Mesenchymal stem cell (in vitro differentiated cells and primary cell): Measurements from ENCODE around the gene SPRING1.
A peak's percentile ranks its signal among the peaks of the same experiment; 100 is the strongest.

ENCODE experiments used
- DNase-seq: peaks from one replicate; pipeline ENCODE4 v3.0.0-alpha.2; 2013
- H2AFZ ChIP-seq: one replicate; pipeline ENCODE4 v1.6.1; 2013; ENCODE audit warnings: low read depth, mild to moderate bottlenecking, control low read depth, inconsistent platforms, low read length, moderate library complexity
- H2AK5ac ChIP-seq: 2 replicates; pipeline ENCODE4 v1.6.1; 2013; ENCODE audit warnings: low read length, moderate library complexity, mild to moderate bottlenecking, inconsistent platforms; ENCODE audit not compliant: severe bottlenecking
- H2BK120ac ChIP-seq: one replicate; pipeline ENCODE4 v1.6.1; 2013; ENCODE audit warnings: low read depth, mild to moderate bottlenecking, inconsistent platforms, low read length, moderate library complexity
- H2BK12ac ChIP-seq, 2 experiments: one replicate each; pipeline ENCODE4 v1.6.1; 2013; ENCODE audit warnings: inconsistent platforms in 2 of 2, low read length in 2 of 2, mild to moderate bottlenecking in 2 of 2, moderate library complexity in 2 of 2, control low read depth in 1 of 2
- H2BK15ac ChIP-seq: one replicate; pipeline ENCODE4 v1.6.1; 2013; ENCODE audit warnings: mild to moderate bottlenecking, low read depth, inconsistent platforms; ENCODE audit not compliant: poor library complexity, severe bottlenecking
- H2BK5ac ChIP-seq: 2 replicates; pipeline ENCODE4 v1.6.1; 2013; ENCODE audit warnings: low read depth, mild to moderate bottlenecking, low read length, control low read depth, inconsistent platforms; ENCODE audit not compliant: poor library complexity, severe bottlenecking
- H3K14ac ChIP-seq, 2 experiments: one replicate each; pipeline ENCODE4 v1.6.1; 2013; ENCODE audit warnings: inconsistent platforms in 2 of 2, low read length in 2 of 2, control low read depth in 1 of 2, mild to moderate bottlenecking in 1 of 2, moderate library complexity in 1 of 2
- H3K18ac ChIP-seq, 2 experiments: one replicate each; pipeline ENCODE4 v1.6.1; 2013; ENCODE audit warnings: inconsistent platforms in 2 of 2, low read length in 2 of 2, control low read depth in 1 of 2, low read depth in 1 of 2, mild to moderate bottlenecking in 1 of 2
- H3K23ac ChIP-seq, 2 experiments: one replicate each; pipeline ENCODE4 v1.6.1; 2013; ENCODE audit warnings: inconsistent platforms in 2 of 2, low read length in 2 of 2, mild to moderate bottlenecking in 2 of 2, moderate library complexity in 2 of 2, control low read depth in 1 of 2
- H3K27ac ChIP-seq: 2 replicates; pipeline ENCODE4 v1.5.1; 2013; ENCODE audit warnings: mild to moderate bottlenecking, moderate library complexity, low read length, control low read depth, inconsistent platforms; ENCODE audit not compliant: poor library complexity, severe bottlenecking
- H3K27me3 ChIP-seq, 2 experiments: 2 replicates each; pipeline versions ENCODE4 v1.6.1 to v1.7.0; 2013; ENCODE audit warnings: low read length in 2 of 2, mild to moderate bottlenecking in 2 of 2, moderate library complexity in 2 of 2, control low read depth in 1 of 2, inconsistent platforms in 1 of 2; ENCODE audit not compliant: control insufficient read depth in 1 of 2, insufficient read depth in 1 of 2
- H3K36me3 ChIP-seq, 2 experiments: 2 replicates each; pipeline versions ENCODE4 v1.6.1 to v1.7.0; 2013; ENCODE audit warnings: low read length in 2 of 2, control low read depth in 1 of 2, inconsistent platforms in 1 of 2, low read depth in 1 of 2, mild to moderate bottlenecking in 1 of 2; ENCODE audit not compliant: insufficient read depth in 2 of 2, control insufficient read depth in 1 of 2
- H3K4ac ChIP-seq, 2 experiments: one replicate each; pipeline ENCODE4 v1.6.1; 2013; ENCODE audit warnings: inconsistent platforms in 2 of 2, low read length in 2 of 2, mild to moderate bottlenecking in 2 of 2, moderate library complexity in 2 of 2, control low read depth in 1 of 2, low read depth in 1 of 2
- H3K4me1 ChIP-seq: 2 replicates; pipeline ENCODE4 v1.6.1; 2013; ENCODE audit warnings: low read depth, low read length, control low read depth; ENCODE audit not compliant: control insufficient read depth, insufficient read depth
- H3K4me2 ChIP-seq: 2 replicates; pipeline ENCODE4 v1.6.1; 2013; ENCODE audit warnings: low read length, mild to moderate bottlenecking, inconsistent platforms; ENCODE audit not compliant: poor library complexity, severe bottlenecking
- H3K4me3 ChIP-seq, 2 experiments: 2 replicates each; pipeline versions ENCODE4 v1.5.1 to v1.7.0; 2013; ENCODE audit warnings: low read length in 2 of 2, mild to moderate bottlenecking in 2 of 2, control low read depth in 1 of 2, low read depth in 1 of 2; ENCODE audit not compliant: insufficient read depth in 1 of 2
- H3K79me1 ChIP-seq: replicated peaks from 2 replicates; pipeline ENCODE4 v1.6.1; 2013; ENCODE audit warnings: mild to moderate bottlenecking, control low read depth, low read length, inconsistent platforms; ENCODE audit not compliant: poor library complexity, severe bottlenecking
- H3K9ac ChIP-seq: 2 replicates; pipeline ENCODE4 v1.7.0; 2013; ENCODE audit warnings: mild to moderate bottlenecking, low read length, moderate library complexity
- H3K9me3 ChIP-seq: 2 replicates; pipeline ENCODE4 v1.7.0; 2013; ENCODE audit warnings: mild to moderate bottlenecking, low read length; ENCODE audit not compliant: control insufficient read depth
- H4K8ac ChIP-seq: one replicate; pipeline ENCODE4 v1.6.1; 2013; ENCODE audit warnings: inconsistent platforms, mild to moderate bottlenecking, low read length, moderate library complexity
- H4K91ac ChIP-seq: one replicate; pipeline ENCODE4 v1.6.1; 2013; ENCODE audit warnings: mild to moderate bottlenecking, low read length, inconsistent platforms
- WGBS: methylation state at CpG from one replicate; pipeline ENCODE4 v1.1.7; 2013; ENCODE audit warnings: mixed read lengths; 5-methylcytosine and 5-hydroxymethylcytosine counted together

The SPRING1 gene

DNA sequence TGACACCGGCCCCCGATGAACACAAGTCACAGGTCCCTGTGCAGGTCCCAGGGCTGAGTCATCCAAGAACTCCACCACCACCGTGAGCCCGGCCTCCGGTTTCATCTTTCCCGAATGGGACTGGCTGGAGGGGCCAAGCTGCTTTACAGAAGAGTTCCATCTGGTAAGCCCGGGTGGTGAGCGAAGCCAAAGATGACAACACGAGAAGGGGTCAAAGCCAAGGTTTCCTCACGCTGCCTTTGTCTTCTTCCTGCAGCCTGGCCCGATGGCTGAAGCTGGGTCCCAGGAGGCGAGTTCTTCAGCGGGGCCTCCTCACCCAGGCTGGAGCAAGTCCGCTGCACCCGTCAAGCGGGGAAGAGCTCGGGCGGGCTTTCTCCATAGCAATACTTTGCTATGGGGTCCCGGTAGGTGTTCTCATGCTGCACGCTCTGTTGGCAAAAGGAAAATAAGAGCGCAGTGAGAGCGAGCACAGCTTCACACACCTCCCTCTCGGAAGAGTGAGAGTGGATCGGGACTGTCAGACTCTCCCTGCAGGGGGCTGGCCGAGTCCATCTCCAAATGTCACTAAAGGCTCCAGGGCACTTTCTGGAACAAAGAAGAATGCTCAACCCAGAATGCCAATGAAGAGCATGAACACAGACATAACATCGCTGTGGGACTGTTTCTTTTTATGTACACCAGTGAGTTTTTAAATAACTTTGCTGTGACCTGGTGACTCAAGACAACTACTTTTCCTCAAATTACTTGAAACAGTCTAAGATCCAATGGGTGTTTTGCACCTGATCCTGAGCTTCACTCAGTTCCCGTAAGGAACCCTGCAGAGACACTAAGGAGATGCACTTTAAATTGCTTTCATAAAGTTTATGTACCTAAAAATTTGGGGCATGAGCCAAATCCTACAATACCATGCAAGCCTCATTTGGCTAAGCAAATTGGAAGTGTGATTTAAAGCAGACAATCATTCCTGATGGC lies 20.1 kb downstream of the SPRING1 start:
- Histone ChIP-seq H3K9ac (peak overlapping the region; percentile 65), H2AK5ac (no peak overlapping the region), H2BK120ac (no peak overlapping the region), H2BK12ac (no peak overlapping the region), H3K23ac (no peak overlapping the region), H3K4me3 (peak overlapping the region in 1 of 2 experiments; percentile 69), H4K8ac (no peak overlapping the region), H3K79me1 (peaks cover 20% of the 10 kb centered on the region), H3K14ac (no peak overlapping the region), H3K4ac (no peak overlapping the region), H3K9me3 (no peaks in the 10 kb centered on the region), H2BK5ac (peak overlapping the region; percentile 3), H3K4me2 (peak overlapping the region; percentile 40), H3K36me3 (peaks cover 17 to 53% of the 10 kb centered on the region in 2 experiments), H3K27ac (peak overlapping the region; percentile 78), H3K27me3 (no peaks in the 10 kb centered on the region), H2BK15ac (no peak overlapping the region), H3K4me1 (peaks cover 17% of the 10 kb centered on the region), H3K18ac (no peak overlapping the region), H4K91ac (no peak overlapping the region), H2AFZ (no peak overlapping the region)
- no peak for DNase-seq
- WGBS = 94% methylated on average over 27 of the region's 27 CpGs

DNA sequence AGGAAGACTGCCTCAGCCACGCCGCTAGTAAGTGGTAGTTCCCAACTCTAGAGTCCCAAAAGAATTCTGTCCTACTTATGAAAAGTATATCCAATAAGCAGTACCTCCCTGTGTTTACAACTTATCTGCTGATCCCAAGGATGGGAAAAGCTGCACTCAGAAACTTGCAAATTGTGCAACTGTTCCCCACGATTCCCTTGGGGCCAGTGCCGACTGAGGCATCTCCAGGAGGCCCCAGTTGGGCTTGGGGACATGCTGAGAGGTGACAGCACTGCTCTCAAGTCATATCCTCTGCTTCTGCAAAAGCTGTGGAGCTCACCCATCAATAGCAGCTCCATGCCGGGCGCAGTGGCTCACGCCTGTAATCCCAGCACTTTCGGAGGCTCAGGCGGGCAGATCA lies 23.7 kb downstream of the SPRING1 start:
- no peak overlapping the region for H2AK5ac ChIP-seq
- no peak overlapping the region for H2BK120ac ChIP-seq
- H3K18ac ChIP-seq = no peak overlapping the region
- no peak overlapping the region for H2AFZ ChIP-seq
- peaks cover 4 to 11% of the 10 kb centered on the region in 2 experiments for H3K27me3 ChIP-seq
- peak; percentile 22 for DNase-seq
- no peak overlapping the region for H2BK12ac ChIP-seq
- H2BK5ac ChIP-seq = no peak overlapping the region
- peaks cover 13% of the 10 kb centered on the region for H3K4me1 ChIP-seq
- H3K79me1 ChIP-seq = peaks cover 11% of the 10 kb centered on the region
- no peak overlapping the region for H3K23ac ChIP-seq
- no peak overlapping the region for H3K4me2 ChIP-seq
- peaks cover 14 to 28% of the 10 kb centered on the region in 2 experiments for H3K36me3 ChIP-seq
- no peak overlapping the region for H3K4me3 ChIP-seq
- H3K9ac ChIP-seq = no peak overlapping the region
- H3K14ac ChIP-seq = no peak overlapping the region
- H2BK15ac ChIP-seq = no peak overlapping the region
- H4K8ac ChIP-seq = no peak overlapping the region
- no peak overlapping the region for H3K27ac ChIP-seq
- no peak overlapping the region for H4K91ac ChIP-seq
- no peak overlapping the region for H3K4ac ChIP-seq
- H3K9me3 ChIP-seq = no peaks in the 10 kb centered on the region
- 91% methylated on average over 9 of the region's 9 CpGs for WGBS

- H3K4me2 ChIP-seq = no peak overlapping the region
- no peak overlapping the region for H3K23ac ChIP-seq
- no peaks in the 10 kb centered on the region for H3K9me3 ChIP-seq
- H3K4me1 ChIP-seq = peaks cover 16% of the 10 kb centered on the region
- H2BK5ac ChIP-seq = no peak overlapping the region
- H3K9ac ChIP-seq = no peak overlapping the region
- 100% methylated on average over 2 of the region's 2 CpGs for WGBS
- peaks cover 6 to 18% of the 10 kb centered on the region in 2 experiments for H3K27me3 ChIP-seq
- no peak overlapping the region for H3K4ac ChIP-seq
- DNase-seq = no peak
- no peak overlapping the region for H4K91ac ChIP-seq
- H3K4me3 ChIP-seq = no peak overlapping the region
- peaks cover 11% of the 10 kb centered on the region for H3K79me1 ChIP-seq
- H3K18ac ChIP-seq = no peak overlapping the region
- H2BK15ac ChIP-seq = no peak overlapping the region
- no peak overlapping the region for H2AFZ ChIP-seq
- no peak overlapping the region for H4K8ac ChIP-seq
- H2BK12ac ChIP-seq = no peak overlapping the region
- H3K27ac ChIP-seq = no peak overlapping the region
- H2BK120ac ChIP-seq = no peak overlapping the region
- H3K14ac ChIP-seq = no peak overlapping the region
- H3K36me3 ChIP-seq = peaks cover 14 to 28% of the 10 kb centered on the region in 2 experiments
- no peak overlapping the region for H2AK5ac ChIP-seq
These were observed 24.3 kb downstream of the SPRING1 start for GRCh38 chr12:116713527-116713926.

DNA sequence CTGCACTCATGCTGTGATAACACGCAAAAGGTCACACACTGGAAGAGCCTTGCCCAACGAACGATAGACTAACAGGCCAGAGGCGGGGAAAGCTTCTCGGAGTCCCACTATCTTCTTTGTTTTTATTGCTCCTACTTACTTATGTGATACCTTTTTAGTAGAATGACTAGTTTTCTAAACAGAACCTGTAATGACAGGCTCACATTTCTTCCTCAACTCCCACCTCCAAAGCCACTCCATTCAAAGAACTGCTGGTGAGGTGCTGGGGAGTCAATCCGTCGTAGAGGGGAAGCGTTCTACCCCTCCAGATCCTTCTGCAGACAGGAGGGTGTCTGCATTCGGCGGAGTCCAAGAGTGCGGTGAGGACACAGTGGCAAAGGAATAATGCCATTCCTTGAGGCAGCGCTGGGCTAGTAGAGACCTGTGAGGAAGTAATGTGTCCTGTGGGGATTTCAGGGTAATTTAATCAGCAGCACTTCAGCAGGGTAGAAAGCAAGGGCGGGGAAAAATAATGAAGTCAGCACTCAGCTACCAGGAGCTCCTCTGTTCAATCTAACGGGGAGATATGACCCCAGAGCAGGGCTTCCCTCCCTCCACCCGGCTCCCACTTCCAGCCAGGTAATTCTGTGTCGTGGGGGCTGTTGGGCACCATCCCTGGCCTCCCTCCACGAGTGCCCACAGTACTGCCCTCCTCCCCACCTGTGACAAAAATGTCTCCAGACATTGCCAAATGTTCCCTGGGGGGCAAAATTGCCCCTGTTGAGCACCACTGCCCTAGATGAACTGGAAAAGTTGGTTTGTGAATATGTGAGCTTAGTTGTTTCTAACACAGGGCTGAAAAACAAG lies 25.2 kb downstream of the SPRING1 start:
- 94% methylated on average over 13 of the region's 17 CpGs for WGBS
- H3K9ac ChIP-seq = no peak overlapping the region
- DNase-seq = no peak

More for the DNA sequence above, 25.2 kb downstream of the SPRING1 start:
- no peak overlapping the region for H3K18ac ChIP-seq
- H3K36me3 ChIP-seq = peaks cover 14 to 28% of the 10 kb centered on the region in 2 experiments
- H3K4me2 ChIP-seq = no peak overlapping the region
- no peak overlapping the region for H2BK120ac ChIP-seq
- H2AK5ac ChIP-seq = no peak overlapping the region
- no peak overlapping the region for H3K27ac ChIP-seq
- no peak overlapping the region for H4K8ac ChIP-seq
- no peak overlapping the region for H3K14ac ChIP-seq
- peaks cover 14% of the 10 kb centered on the region for H3K4me1 ChIP-seq
- H2AFZ ChIP-seq = no peak overlapping the region
- peak overlapping the region in 1 of 2 experiments; percentile 17 for H3K23ac ChIP-seq
- H2BK12ac ChIP-seq = no peak overlapping the region
- peaks cover 7 to 20% of the 10 kb centered on the region in 2 experiments for H3K27me3 ChIP-seq
- no peak overlapping the region for H4K91ac ChIP-seq
- H2BK15ac ChIP-seq = no peak overlapping the region
- no peak overlapping the region for H3K4me3 ChIP-seq
- H3K9me3 ChIP-seq = no peaks in the 10 kb centered on the region
- no peak overlapping the region for H3K4ac ChIP-seq
- H2BK5ac ChIP-seq = no peak overlapping the region
- H3K79me1 ChIP-seq = peaks cover 11% of the 10 kb centered on the region
